ENCODE results near the gene TSC22D4.

TSC22D4 gene

DNA sequence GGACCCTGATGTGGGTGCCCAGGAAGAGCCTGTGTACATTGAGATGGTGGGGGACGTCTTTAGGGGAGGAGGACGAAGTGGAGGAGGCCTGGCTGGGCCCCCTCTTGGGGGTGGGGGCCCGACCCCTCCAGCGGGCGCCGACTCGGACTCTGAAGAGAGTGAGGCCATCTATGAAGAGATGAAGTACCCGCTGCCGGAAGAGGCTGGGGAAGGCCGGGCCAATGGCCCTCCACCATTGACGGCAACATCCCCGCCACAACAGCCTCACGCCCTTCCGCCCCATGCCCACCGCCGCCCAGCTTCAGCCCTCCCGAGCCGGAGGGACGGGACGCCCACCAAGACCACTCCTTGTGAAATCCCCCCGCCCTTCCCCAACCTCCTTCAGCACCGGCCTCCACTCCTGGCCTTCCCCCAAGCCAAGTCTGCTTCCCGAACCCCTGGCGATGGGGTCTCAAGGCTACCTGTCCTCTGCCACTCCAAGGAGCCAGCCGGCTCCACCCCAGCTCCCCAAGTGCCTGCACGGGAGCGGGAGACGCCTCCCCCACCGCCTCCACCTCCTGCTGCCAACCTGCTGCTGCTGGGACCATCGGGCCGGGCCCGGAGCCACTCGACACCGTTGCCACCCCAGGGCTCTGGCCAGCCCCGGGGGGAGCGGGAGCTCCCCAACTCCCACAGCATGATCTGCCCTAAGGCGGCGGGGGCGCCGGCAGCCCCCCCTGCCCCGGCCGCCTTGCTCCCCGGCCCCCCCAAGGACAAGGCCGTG, 9.5 kb upstream of the TSC22D4 start:
- no peak for DNase-seq
- Histone ChIP-seq H3K4me1 (ENCODE audit: control extremely low read depth in 1 of 4, control insufficient read depth in 4 of 4, insufficient read depth in 4 of 4, low read length in 3 of 4) (peaks cover 0 to 8% (median 5%) of the 10 kb centered on the region in 4 experiments), H3K27ac (ENCODE audit: insufficient read depth in 1 of 2, low read depth in 1 of 2, low read length in 2 of 2, poor library complexity in 1 of 2, severe bottlenecking in 2 of 2) (no peak overlapping the region), H3K4me3 (ENCODE audit: control insufficient read depth in 1 of 7, extremely low read depth in 1 of 7, insufficient read depth in 4 of 7, low read depth in 2 of 7, low read length in 6 of 7) (no peak overlapping the region), H3K36me3 (ENCODE audit: control insufficient read depth in 4 of 4, insufficient read depth in 4 of 4, low read length in 3 of 4) (no peaks in the 10 kb centered on the region), H3K9me3 (ENCODE audit: control extremely low read depth in 1 of 5, control insufficient read depth in 4 of 5, insufficient read depth in 2 of 5, low read depth in 1 of 5, low read length in 4 of 5) (no peaks in the 10 kb centered on the region), H3K27me3 (replicated peaks in 2 of 5; ENCODE audit: control insufficient read depth in 4 of 5, insufficient read depth in 5 of 5, low read length in 4 of 5) (peaks cover 0 to 3% (median 0%) of the 10 kb centered on the region in 5 experiments)
- ChIA-PET CTCF (interaction anchor here (1.2 to 2.0 kb wide), 8 partner anchors 8 to 100 kb away, joined by 3 to 7 read pairs (median 6); no protein-coding TSS in a partner anchor), POLR2A (no interaction called here)
- WGBS (ENCODE audit: insufficient coverage), result 96% methylated on average over 29 of the region's 44 CpGs

DNA sequence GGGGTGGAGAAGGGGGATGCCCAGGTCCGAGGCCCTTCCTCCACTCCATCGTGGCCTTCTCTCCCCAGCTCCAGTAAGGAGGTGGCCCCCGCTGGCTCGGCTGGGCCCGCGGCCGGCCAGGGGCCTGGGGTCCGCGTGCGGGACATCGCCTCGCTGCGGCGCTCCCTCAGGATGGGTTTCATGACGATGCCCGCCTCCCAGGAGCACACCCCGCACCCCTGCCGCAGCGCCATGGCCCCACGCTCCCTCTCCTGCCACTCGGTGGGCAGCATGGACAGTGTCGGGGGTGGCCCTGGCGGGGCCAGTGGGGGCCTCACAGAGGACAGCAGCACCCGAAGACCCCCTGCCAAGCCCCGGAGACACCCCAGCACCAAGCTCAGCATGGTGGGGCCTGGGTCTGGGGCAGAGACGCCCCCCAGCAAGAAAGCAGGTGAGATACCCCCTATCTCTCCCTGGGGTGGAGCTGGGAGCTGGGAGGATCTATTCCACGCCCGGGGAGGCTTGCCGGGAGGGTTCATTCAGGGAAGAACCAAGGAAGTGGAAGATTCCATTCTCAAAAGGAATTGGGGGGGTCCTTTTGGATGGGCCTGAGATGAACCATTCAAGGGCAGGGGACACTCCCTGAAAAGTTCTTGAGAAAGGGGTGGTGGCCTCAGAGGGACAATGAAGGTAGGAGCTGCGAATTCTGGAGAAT, 7.9 kb upstream of the TSC22D4 start:
- ChIA-PET POLR2A (interaction anchor here (0.6 kb wide), 1 partner anchor 40 kb away, joined by 4 read pairs; no protein-coding TSS in a partner anchor), CTCF (interaction anchor here (0.8 to 1.8 kb wide), 4 partner anchors 10 to 73 kb away, joined by 4 to 6 read pairs (median 5); no protein-coding TSS in a partner anchor)
- no peak for DNase-seq

DNA sequence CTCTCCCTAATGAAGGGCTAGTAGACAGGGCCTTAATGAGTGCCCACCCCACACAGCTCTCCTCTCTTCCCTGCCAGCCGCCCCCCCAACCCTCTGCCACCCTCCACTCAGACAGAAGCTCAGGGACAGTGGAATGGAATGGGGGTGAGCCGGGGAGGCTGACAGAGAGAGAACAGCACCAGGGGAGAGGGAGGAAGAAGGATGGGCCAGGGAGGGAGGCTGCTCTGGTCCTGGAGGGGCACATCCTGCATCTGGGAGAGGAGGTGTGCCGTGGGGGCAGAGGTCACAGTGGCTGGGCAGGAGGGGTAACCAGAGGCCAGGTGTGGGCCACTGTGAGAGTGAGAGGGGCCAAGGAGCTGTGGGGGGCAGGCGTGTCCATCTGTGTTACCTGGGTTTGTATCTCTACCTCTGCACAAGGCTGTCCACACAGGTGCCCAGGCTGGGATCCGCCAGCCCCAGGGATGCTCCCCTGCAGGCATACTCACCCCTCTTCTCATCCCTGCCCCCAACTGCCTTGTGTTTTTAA, 7.2 kb upstream of the TSC22D4 start:
- CTCF ChIA-PET, result interaction anchor here (0.5 to 1.2 kb wide), 2 partner anchors 73 to 205 kb away, joined by 3 read pairs; no protein-coding TSS in a partner anchor
- no peak overlapping the region for H3K27ac ChIP-seq (ENCODE audit: insufficient read depth in 1 of 2, low read depth in 1 of 2, low read length in 2 of 2, poor library complexity in 1 of 2, severe bottlenecking in 2 of 2)
- 93% methylated on average over 3 of the region's 5 CpGs for WGBS (ENCODE audit: insufficient coverage)
- H3K9me3 ChIP-seq (ENCODE audit: control extremely low read depth in 1 of 5, control insufficient read depth in 4 of 5, insufficient read depth in 2 of 5, low read depth in 1 of 5, low read length in 4 of 5), result no peaks in the 10 kb centered on the region
- H3K27me3 ChIP-seq (replicated peaks in 2 of 5; ENCODE audit: control insufficient read depth in 4 of 5, insufficient read depth in 5 of 5, low read length in 4 of 5), result peaks cover 0 to 3% (median 0%) of the 10 kb centered on the region in 5 experiments
- no peak overlapping the region for H3K4me3 ChIP-seq (ENCODE audit: control insufficient read depth in 1 of 7, extremely low read depth in 1 of 7, insufficient read depth in 4 of 7, low read depth in 2 of 7, low read length in 6 of 7)
- POLR2A ChIA-PET, result no interaction called here
- H3K36me3 ChIP-seq (ENCODE audit: control insufficient read depth in 4 of 4, insufficient read depth in 4 of 4, low read length in 3 of 4), result no peaks in the 10 kb centered on the region
- no peak for DNase-seq
- peaks cover 0 to 13% (median 9%) of the 10 kb centered on the region in 4 experiments for H3K4me1 ChIP-seq (ENCODE audit: control extremely low read depth in 1 of 4, control insufficient read depth in 4 of 4, insufficient read depth in 4 of 4, low read length in 3 of 4)

More for the DNA sequence above, 7.9 kb upstream of the TSC22D4 start:
- H3K9me3 ChIP-seq (ENCODE audit: control extremely low read depth in 1 of 5, control insufficient read depth in 4 of 5, insufficient read depth in 2 of 5, low read depth in 1 of 5, low read length in 4 of 5), result no peaks in the 10 kb centered on the region
- no peaks in the 10 kb centered on the region for H3K36me3 ChIP-seq (ENCODE audit: control insufficient read depth in 4 of 4, insufficient read depth in 4 of 4, low read length in 3 of 4)
- peaks cover 0 to 13% (median 9%) of the 10 kb centered on the region in 4 experiments for H3K4me1 ChIP-seq (ENCODE audit: control extremely low read depth in 1 of 4, control insufficient read depth in 4 of 4, insufficient read depth in 4 of 4, low read length in 3 of 4)
- no peak overlapping the region for H3K4me3 ChIP-seq (ENCODE audit: control insufficient read depth in 1 of 7, extremely low read depth in 1 of 7, insufficient read depth in 4 of 7, low read depth in 2 of 7, low read length in 6 of 7)
- H3K27ac ChIP-seq (ENCODE audit: insufficient read depth in 1 of 2, low read depth in 1 of 2, low read length in 2 of 2, poor library complexity in 1 of 2, severe bottlenecking in 2 of 2), result no peak overlapping the region
- whole genome bisulfite sequencing (ENCODE audit: insufficient coverage), result 96% methylated on average over 24 of the region's 30 CpGs
- H3K27me3 ChIP-seq (replicated peaks in 2 of 5; ENCODE audit: control insufficient read depth in 4 of 5, insufficient read depth in 5 of 5, low read length in 4 of 5), result peaks cover 0 to 3% (median 0%) of the 10 kb centered on the region in 5 experiments

DNA sequence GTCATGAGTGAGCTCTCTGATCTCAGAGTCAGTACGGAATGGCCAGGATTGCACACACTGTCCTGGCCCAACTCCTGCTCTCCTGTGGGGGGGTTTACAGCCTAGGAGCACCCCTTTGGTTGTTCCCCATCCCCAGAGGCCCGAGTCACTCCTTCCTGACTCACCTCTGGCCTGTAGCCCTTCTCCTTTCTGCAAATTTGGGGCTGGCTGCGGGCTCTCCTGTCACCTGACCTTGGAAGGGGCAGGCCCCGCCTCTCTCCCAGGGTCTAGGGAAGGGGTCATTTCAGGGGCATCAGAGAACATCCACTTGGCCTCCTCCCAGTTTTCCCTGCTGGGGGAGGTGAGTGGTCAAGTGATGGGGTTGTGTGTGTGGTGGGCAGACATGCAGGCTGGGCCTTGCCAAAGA, 6.5 kb upstream of the TSC22D4 start:
- DNase-seq, result no peak
- Histone ChIP-seq H3K27me3 (replicated peaks in 2 of 5; ENCODE audit: control insufficient read depth in 4 of 5, insufficient read depth in 5 of 5, low read length in 4 of 5) (no peaks in the 10 kb centered on the region), H3K9me3 (ENCODE audit: control extremely low read depth in 1 of 5, control insufficient read depth in 4 of 5, insufficient read depth in 2 of 5, low read depth in 1 of 5, low read length in 4 of 5) (no peaks in the 10 kb centered on the region), H3K4me3 (ENCODE audit: control insufficient read depth in 1 of 7, extremely low read depth in 1 of 7, insufficient read depth in 4 of 7, low read depth in 2 of 7, low read length in 6 of 7) (no peak overlapping the region), H3K4me1 (ENCODE audit: control extremely low read depth in 1 of 4, control insufficient read depth in 4 of 4, insufficient read depth in 4 of 4, low read length in 3 of 4) (peaks cover 0 to 13% (median 9%) of the 10 kb centered on the region in 4 experiments), H3K36me3 (ENCODE audit: control insufficient read depth in 4 of 4, insufficient read depth in 4 of 4, low read length in 3 of 4) (no peaks in the 10 kb centered on the region), H3K27ac (ENCODE audit: insufficient read depth in 1 of 2, low read depth in 1 of 2, low read length in 2 of 2, poor library complexity in 1 of 2, severe bottlenecking in 2 of 2) (no peak overlapping the region)
- ChIA-PET CTCF (interaction anchor here (0.5 to 1.2 kb wide), 3 partner anchors 16 to 205 kb away, joined by 3 to 5 read pairs (median 3); no protein-coding TSS in a partner anchor), POLR2A (no interaction called here)
- WGBS (ENCODE audit: insufficient coverage), result 82% methylated on average over 2 of the region's 4 CpGs

GRCh38 chr7:100484673-100485045, 5.6 kb upstream of the TSC22D4 start:
- WGBS (ENCODE audit: insufficient coverage), result 100% methylated on average over 2 of the region's 6 CpGs
- Histone ChIP-seq H3K9me3 (ENCODE audit: control extremely low read depth in 1 of 5, control insufficient read depth in 4 of 5, insufficient read depth in 2 of 5, low read depth in 1 of 5, low read length in 4 of 5) (no peaks in the 10 kb centered on the region), H3K27me3 (replicated peaks in 2 of 5; ENCODE audit: control insufficient read depth in 4 of 5, insufficient read depth in 5 of 5, low read length in 4 of 5) (no peaks in the 10 kb centered on the region), H3K4me1 (ENCODE audit: control extremely low read depth in 1 of 4, control insufficient read depth in 4 of 4, insufficient read depth in 4 of 4, low read length in 3 of 4) (peaks cover 0 to 15% (median 11%) of the 10 kb centered on the region in 4 experiments), H3K4me3 (ENCODE audit: control insufficient read depth in 1 of 7, extremely low read depth in 1 of 7, insufficient read depth in 4 of 7, low read depth in 2 of 7, low read length in 6 of 7) (no peak overlapping the region), H3K27ac (ENCODE audit: insufficient read depth in 1 of 2, low read depth in 1 of 2, low read length in 2 of 2, poor library complexity in 1 of 2, severe bottlenecking in 2 of 2) (no peak overlapping the region), H3K36me3 (ENCODE audit: control insufficient read depth in 4 of 4, insufficient read depth in 4 of 4, low read length in 3 of 4) (no peaks in the 10 kb centered on the region)
- DNase-seq, result no peak
- POLR2A ChIA-PET, result interaction anchor here (0.6 kb wide), 2 partner anchors 13 to 18 kb away, joined by 3 read pairs; no protein-coding TSS in a partner anchor
- CTCF ChIA-PET, result interaction anchor here (1.2 kb wide), 1 partner anchor 15 kb away, joined by 5 read pairs; no protein-coding TSS in a partner anchor

DNA sequence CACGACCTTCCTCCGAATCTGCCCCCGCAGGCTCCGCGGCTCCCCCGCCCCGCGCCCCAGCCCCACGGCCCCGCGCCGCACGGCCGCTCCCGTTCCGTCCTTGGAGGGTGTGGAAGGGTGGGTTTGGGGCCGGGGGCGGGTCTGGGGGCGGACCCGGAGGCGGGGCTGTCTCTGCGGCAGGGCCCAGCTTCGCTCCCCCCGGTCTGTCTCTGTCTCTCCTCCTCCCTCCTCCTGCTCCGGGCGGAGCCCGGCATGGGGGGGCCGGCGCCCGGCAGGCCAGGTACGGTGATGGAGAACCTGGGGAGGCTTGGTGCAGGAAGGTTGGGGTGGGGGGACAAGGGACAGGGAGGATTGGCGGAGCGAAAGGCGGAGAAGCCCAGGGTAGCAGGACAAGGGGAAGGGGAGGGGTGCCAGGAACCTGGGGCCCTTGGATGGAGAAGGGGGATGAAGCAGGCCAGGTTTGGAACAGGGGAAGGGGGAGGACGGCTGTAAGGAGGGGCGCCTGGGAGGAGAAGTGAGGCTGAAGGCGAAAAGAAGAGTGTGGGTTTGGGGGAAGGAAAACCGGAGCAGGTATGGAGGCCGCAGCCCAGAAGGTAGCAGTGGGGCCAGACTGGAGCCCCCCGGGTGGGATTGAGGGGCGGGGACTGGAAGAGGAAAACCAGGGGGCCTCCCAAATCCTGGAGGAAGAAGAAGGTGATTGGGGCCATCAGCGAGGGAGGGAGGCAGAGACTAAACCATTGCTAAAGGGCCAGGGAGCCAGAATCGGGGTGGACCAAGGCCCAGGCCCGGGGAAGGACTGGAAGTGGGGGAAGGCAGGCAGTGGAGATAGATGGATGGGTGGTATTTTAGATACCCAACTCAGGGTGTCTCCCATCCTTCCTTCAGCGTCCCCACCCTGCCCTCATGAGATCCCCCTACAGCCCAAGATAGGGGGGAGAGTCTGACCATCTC, 5.0 kb upstream of the TSC22D4 start, which contains the start of gene NYAP1:
NYAP1 (plus strand) TSS at position 206 of the 951 bp plus-strand sequence. CDS start 1,385 bp downstream, outside the sequence.
- Histone ChIP-seq H3K4me3 (ENCODE audit: control insufficient read depth in 1 of 7, extremely low read depth in 1 of 7, insufficient read depth in 4 of 7, low read depth in 2 of 7, low read length in 6 of 7) (peak within 1 kb of the TSS; percentile 18 to 76 (median 63)), H3K4me1 (ENCODE audit: control extremely low read depth in 1 of 4, control insufficient read depth in 4 of 4, insufficient read depth in 4 of 4, low read length in 3 of 4) (peaks cover 0 to 18% (median 15%) of the 10 kb centered on the region in 4 experiments), H3K36me3 (ENCODE audit: control insufficient read depth in 4 of 4, insufficient read depth in 4 of 4, low read length in 3 of 4) (no peaks in the 10 kb centered on the region), H3K27me3 (replicated peaks in 2 of 5; ENCODE audit: control insufficient read depth in 4 of 5, insufficient read depth in 5 of 5, low read length in 4 of 5) (no peaks in the 10 kb centered on the region), H3K9me3 (ENCODE audit: control extremely low read depth in 1 of 5, control insufficient read depth in 4 of 5, insufficient read depth in 2 of 5, low read depth in 1 of 5, low read length in 4 of 5) (no peaks in the 10 kb centered on the region), H3K27ac (ENCODE audit: insufficient read depth in 1 of 2, low read depth in 1 of 2, low read length in 2 of 2, poor library complexity in 1 of 2, severe bottlenecking in 2 of 2) (peak within 1 kb of the TSS in 1 of 2 experiments; percentile 5)
- DNase-seq, result peak in 2 of 3 donors; percentile 42 to 64
- ChIA-PET CTCF (interaction anchor here (1.2 to 10.5 kb wide), 3 partner anchors 15 to 75 kb away, joined by 5 to 142 read pairs (median 12); partner anchors contain the start of gene SPACDR), POLR2A (no interaction called here)
- WGBS (ENCODE audit: insufficient coverage), result 57% methylated on average over 12 of the region's 45 CpGs

Measured in common myeloid progenitor, CD34-positive (primary cell).